Amygdala (tissue), 56 donors: ENCODE data around the gene PGAP3.

Experiments used
- DNase-seq, 56 donors: peaks; one replicate each; lab custom pipeline; 2025; lab: John Stamatoyannopoulos, UW

Gene PGAP3

DNA sequence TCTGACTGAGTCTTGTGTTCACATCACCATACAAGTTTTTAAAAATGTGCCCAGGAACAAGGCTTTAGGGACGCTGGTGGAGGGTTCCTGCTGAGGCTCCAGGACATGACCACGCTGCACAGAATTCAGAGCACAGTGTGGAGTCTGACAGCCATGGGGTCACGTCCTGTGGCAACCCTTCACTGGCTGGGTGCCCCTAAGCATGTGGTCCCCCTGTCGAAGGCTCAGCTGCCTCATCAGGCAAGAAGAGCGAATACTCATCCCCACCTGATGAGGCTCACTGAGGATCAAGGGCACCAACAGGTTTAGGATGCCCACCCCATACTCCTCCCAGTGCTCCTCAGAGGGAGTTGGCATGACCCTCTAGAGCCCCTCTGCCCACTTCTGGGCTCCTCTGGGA is 13.7 kb downstream of the PGAP3 start:
- DNase-seq, result no peak

- DNase-seq, result no peak
These were observed 14.3 kb downstream of the PGAP3 start for GRCh38 chr17:39673335-39674081.

GRCh38 chr17:39672522-39673334 is 15.1 kb downstream of the PGAP3 start:
- DNase-seq, result no peak

DNA sequence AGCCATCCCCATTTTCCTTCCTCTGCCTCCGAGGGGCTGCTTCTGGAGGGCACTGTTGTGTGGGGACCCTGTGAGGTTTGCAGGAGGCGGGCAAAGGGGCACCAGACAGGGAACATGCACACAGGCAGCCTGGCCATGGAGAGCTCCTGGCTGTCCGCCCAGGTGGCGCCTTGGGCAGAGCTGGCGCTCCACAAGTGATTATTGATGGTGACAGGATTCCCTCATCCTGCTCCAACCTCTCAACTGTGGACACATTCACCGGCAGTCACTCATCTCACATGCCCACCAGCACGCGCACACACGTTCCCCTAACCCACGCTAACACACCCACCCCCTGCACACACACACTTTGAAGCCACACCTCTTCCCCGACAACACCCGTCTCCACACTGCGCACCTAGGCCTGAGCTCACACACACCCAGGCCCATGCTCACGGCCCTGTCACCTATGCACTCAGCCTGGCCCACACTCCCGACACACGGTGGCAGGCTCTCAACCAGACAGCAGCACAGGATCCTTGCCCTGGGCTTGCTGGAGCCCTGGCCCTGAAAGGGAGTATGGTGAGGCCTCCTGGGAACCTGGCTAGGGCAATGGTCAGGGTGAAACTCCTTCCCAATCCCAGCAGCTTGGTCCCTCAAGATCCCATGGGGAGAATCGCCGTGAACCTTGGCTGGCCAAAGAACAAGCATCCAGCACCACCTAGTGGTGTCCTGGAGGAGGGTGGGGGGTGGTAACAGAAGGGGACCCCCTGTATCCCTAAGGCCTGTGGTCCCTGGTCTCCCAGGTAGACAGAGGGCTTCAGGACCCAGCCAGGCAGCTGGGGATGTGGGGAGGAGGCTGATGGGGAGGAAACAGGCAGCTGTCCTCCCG is 16.0 kb downstream of the PGAP3 start:
- peak in 14 of 56 donors; percentile 16 to 55 (median 30) for DNase-seq

- no peak for DNase-seq
These were observed 17.1 kb downstream of the PGAP3 start for GRCh38 chr17:39670746-39671145.

DNA sequence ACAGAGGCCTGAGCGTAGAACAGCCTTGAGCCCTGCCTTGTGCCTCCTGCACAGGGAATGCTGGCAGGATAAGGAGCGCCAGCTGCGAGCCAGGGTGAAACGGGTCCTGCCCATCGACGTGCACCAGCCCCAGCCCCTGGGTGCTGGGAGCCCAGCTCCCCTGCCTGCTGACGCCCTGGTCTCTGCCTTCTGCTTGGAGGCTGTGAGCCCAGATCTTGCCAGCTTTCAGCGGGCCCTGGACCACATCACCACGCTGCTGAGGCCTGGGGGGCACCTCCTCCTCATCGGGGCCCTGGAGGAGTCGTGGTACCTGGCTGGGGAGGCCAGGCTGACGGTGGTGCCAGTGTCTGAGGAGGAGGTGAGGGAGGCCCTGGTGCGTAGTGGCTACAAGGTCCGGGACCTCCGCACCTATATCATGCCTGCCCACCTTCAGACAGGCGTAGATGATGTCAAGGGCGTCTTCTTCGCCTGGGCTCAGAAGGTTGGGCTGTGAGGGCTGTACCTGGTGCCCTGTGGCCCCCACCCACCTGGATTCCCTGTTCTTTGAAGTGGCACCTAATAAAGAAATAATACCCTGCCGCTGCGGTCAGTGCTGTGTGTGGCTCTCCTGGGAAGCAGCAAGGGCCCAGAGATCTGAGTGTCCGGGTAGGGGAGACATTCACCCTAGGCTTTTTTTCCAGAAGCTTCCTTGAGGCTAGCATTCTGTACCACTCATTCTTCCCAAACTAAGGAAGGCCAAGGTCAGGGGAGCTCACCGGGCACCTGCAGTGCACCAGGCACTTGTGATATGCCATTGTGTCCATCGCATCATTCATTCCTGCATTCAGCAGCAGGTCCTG is 17.7 kb downstream of the PGAP3 start:
- DNase-seq, result no peak

GRCh38 chr17:39667945-39668924 is 19.6 kb downstream of the PGAP3 start, which contains the start of gene PNMT:
Gene PNMT, plus strand, starts transcription at chr17:39668453. Its CDS starts 23 bp downstream, at chr17:39668476.
- peak in 14 of 56 donors; percentile 16 to 66 (median 30) for DNase-seq

- DNase-seq, result peak in 6 of 56 donors; percentile 27 to 47 (median 36)
These were observed 20.5 kb downstream of the PGAP3 start for GRCh38 chr17:39667262-39667944.

DNA sequence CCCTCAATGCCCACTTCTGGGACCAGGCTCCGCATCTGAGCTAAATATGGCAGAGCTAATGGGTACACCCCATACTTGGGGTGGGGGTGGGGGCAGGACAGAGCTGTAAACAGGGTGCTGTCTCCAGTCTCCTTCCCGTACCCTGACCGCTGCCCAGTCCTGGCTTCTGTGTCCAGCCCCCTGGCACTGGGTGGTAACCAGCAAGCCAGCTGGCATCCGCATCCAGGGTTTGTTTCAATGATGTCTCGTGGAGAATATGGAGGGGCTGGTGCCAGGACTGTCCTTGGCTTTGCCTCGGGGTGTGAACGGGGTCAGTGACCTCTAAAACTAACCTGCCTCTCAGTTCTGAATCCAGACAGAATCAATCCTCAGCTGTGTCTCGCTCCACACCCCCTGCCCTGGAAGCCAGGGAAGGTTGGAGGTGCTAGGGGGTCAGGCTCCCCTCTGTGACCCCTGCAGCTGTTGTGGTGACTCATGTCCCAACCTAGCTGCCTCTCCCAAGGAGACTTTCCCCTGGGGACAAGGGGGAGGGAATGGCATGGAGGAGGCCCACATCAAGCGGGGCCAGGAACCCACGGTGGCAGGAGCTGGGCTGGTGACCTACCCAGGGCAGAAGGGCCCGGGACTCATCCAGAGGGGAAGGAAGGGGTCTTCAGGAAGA is 21.1 kb downstream of the PGAP3 start:
- peak in 39 of 56 donors; percentile 11 to 76 (median 45) for DNase-seq

- DNase-seq, result no peak
These were observed 21.6 kb downstream of the PGAP3 start for GRCh38 chr17:39666231-39666600.

- peak in 12 of 56 donors; percentile 11 to 62 (median 26) for DNase-seq
These were observed 22.1 kb downstream of the PGAP3 start for GRCh38 chr17:39665642-39666224.

GRCh38 chr17:39664581-39665561 is 23.0 kb downstream of the PGAP3 start, which contains the start of gene TCAP:
Gene TCAP, plus strand, starts transcription at chr17:39665349. Its CDS starts 11 bp downstream, at chr17:39665360.
- DNase-seq, result peak in 1 of 56 donors; percentile 28

GRCh38 chr17:39663688-39664580 is 23.9 kb downstream of the PGAP3 start:
- DNase-seq, result no peak

- no peak for DNase-seq
These were observed 24.5 kb downstream of the PGAP3 start for GRCh38 chr17:39663340-39663687.
